GM21825 (cell line): Measurements from ENCODE around the gene MRGPRF.

Experiments used
- ATAC-seq: cut with Tn5 transposase; IDR thresholded peaks from one replicate; pipeline ENCODE4 v1.9.1; 2021; ENCODE audit warnings: mild to moderate bottlenecking, moderate library complexity; ENCODE audit not compliant: unreplicated experiment

MRGPRF gene

DNA sequence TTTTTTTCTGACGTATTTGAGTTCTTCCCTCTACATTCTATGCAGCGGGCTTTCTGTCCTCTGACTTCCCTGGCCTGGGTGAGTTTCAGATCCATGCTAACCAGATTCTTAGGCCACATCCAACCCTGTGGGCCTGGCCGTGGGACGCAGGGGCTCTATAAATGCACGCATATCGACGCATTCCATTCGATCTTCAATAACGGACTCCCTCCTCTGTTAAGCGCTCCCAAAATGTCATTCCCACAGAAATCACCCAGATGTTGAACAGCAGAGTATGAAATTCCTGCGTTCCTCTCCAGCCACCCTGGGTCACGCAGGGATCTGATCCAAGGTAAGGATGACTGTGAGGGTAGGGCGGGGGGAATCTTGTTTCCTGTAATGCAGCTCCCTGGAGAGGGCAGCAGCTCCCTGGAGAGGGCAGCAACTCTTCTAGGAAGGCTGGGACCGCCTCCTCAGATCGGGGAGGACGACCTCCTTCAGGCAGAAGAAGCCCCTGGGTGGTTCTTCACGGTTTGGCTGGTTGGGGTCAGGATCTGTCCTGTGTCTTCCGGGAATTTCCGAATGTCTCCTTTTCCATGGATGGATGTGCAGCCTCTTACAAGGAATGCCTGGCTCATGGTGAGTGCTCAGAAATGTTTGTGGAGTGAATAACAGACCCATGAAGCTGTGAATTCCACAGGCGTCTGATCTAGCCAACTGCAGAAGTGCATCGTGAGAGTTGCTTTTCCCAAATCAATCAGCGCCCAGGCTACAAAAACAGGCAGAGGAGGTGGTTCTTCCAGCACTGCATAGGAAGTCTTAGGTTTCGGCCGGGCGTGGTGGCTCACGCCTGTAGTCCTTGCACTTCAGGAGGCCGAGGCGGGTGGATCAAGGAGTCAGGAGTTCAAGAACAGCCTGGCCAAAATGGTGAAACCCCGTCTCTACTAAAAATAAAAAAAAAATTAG lies 44.5 kb downstream of the MRGPRF start:
- ATAC-seq, result no peak

GRCh38 chr11:68966894-68967780 lies 45.9 kb downstream of the MRGPRF start:
- ATAC-seq, result no peak

GRCh38 chr11:68965901-68966853 lies 46.9 kb downstream of the MRGPRF start:
- no peak for ATAC-seq

DNA sequence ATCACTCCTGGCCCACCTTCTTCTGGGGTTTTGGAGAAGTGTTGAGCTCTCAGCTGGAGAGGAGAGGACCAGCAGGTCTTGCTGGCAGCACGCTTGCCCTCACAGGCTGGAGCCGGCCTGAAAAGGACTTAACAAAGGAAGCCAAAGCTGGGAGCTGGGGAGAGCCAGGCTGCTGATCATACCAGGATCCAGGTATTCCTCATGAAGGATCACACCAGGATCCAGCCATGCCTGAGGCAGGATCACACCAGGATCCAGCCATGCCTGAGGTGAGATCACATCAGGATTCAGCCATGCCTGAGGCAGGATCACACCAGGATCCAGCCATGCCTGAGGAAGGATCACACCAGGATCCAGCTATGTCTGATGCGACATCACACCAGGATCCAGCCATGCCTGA lies 49.3 kb downstream of the MRGPRF start:
- no peak for ATAC-seq

- no peak for ATAC-seq
These were observed 50.4 kb downstream of the MRGPRF start for GRCh38 chr11:68962527-68963250.

- ATAC-seq, result no peak
These were observed 51.8 kb downstream of the MRGPRF start for GRCh38 chr11:68961245-68961644.

DNA sequence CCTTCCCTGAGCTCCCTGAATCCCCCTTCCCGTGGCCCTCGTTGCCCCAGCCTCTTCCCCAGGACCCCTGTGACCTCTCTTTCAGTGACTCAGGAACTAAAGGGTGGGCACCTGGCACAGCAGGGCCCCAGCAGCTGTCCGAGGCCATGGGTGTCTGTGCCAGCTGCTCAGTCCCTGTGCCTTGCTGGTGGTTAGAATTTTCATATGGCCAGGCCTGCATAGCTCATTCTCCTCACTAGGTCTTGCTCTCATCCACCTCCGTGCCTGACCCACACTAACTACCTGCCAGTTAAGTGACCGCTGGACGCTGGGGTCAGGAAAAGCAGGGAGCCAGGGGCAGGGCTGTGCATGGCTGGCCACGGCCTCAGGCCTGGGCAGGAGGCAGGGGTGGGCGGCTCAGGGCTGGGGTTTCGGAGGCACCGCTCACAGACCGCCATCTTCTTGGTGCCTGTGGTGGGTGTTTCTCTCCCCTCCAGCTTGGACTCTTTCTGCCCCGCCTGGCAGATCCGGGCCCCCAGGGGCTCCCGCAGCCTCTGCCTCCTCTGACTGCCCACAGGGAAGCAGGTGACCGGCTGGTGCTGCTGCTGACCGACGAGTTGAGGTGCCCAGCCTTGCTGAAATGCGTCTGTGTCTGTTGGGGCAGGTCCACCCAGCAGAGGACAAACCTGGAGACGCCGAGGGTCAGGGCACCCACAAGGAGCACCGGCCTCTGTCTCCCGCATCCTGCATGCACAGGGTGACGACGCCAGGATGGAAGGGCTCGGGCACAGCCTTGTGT lies 52.6 kb downstream of the MRGPRF start:
- no peak for ATAC-seq

DNA sequence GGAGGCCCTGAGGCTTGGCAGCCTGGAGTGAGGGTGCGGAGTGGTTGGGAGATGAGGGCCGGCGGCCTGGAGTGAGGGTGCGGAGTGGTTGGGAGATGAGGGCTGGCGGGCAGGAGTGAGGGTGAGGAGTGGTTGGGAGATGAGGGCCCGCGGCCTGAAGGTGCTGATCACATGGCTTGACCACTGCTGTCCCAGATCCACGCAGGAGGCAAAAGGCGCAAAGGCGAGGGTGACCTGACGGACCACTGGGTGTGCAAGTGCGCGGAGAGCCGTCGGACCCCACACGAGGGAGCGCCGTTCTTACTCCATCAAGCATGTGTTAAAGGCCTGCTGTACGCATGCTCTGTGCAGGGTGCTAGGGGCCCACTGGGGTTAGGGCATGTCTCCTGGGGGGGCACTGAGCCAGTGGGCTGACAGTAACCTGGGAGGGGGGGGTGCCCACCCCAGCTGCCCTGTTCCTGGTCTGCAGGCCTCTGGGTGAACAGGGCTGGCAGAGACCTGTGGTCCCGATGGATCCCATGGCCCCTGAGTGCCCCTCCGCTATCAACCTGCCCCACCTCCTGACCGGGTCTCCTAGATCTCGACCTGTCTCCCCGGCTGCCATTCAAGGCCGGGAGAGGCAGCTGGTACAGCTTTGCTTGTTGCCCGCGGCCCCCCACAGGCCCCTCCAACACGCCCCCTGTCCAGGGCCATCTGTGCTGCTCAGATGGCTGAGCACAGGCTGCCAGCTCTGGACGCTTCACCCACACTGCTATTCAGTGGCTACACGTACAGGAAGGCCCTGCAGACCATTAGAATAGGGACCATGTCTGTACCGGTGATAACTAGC lies 53.4 kb downstream of the MRGPRF start:
- ATAC-seq, result no peak

GRCh38 chr11:68958211-68958610 lies 54.8 kb downstream of the MRGPRF start:
- ATAC-seq, result no peak

DNA sequence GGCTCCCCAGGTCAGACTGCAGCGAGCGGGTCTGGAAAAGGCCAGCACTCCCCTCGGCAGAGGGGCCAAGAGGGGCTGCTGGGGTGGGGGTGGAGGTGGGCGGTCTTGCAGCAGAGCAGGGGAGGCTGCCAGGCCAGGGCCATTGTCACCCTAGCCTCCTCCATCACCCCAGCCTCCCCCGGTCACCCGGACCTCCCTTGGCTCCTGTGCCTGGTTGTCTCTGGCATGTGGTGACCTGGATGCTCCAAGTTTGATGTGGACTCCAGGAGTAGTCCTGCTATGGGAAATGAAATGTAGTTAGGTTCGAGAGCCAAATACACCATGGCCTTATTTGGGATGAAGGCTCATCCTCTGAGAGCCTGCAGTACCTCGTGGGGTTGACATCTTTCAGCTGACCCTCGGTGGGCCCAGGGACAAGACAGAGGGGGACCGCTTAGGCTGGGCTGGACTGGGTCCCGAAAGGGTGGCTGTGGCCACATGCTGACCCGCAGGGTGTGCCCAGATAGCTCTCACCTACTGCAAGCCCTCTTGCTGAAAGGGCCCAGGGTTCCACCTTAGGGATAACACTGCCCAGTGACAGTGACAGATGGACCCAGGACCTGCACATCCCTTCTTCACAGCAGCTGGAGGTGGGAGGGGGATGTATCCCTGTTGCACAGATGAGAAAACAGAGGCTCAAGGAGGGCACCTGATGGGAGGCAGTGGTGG lies 56.3 kb downstream of the MRGPRF start:
- no peak for ATAC-seq

DNA sequence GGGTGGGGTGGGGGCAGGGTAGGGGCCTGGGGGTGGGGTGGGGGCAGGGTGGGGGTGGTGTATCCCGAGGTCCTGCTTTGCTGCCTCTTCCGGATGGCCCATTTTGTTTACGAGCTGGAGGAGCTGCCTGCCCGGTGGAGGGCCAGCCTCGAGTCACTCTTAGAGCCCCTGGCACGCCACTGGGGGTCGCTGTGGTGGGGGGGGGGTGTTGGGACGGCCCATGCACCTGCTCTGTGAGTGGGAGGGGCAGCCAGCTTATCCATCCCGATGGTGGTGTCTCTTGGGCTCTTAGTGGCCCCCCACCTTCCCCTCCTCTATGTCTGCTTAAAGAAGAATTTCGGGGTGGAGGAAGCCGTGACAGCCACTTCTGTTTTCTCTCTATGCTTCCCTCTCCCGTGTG lies 56.9 kb downstream of the MRGPRF start:
- no peak for ATAC-seq

DNA sequence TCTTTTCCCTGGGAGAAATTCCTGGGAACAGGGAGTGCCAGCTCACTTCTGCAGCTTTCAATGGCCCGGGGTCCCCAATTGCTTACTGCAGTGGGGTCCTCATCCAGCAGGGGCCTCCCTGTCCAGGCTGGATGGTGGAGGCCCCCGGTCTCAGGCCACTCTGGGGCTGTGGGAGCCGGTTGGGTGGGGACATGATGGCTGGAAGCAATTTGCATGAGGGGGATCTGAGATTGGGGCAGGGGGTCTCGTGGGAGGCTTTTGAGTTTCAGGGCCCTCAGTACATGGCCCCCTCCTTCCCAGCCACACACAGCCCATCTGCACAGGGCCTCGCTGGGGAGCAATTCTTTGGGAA lies 57.5 kb downstream of the MRGPRF start:
- no peak for ATAC-seq

- ATAC-seq, result no peak
These were observed 58.0 kb downstream of the MRGPRF start for GRCh38 chr11:68954836-68955606.
